WTC11 (cell line): Measurements from ENCODE around the gene MED10. TPM values are rescaled to one million over a fixed set of nuclear protein-coding genes. Genes with fewer than 3 reads are reported as not detected.

ENCODE experiments used
- ATAC-seq: fragments of 200-7000 bp; cut with Tn5 transposase; 2 replicates; pipeline ENCODE4 v1.10.0; 2021; ENCODE audit warnings: mild to moderate bottlenecking, moderate library complexity
- CTCF ChIA-PET: fragments of 300-600 bp; sonication (Branson Sonifier 250); formaldehyde crosslinking; loops from one replicate; lab custom pipeline; 2021; ENCODE audit warnings: antibody characterized with exemption; lab: Charles Lee
- POLR2A ChIA-PET: fragments of 350-600 bp; sonication (Branson Sonifier 250); formaldehyde crosslinking; loops from one replicate; lab custom pipeline; 2021; ENCODE audit warnings: antibody characterized with exemption; lab: Charles Lee
- DNase-seq: peaks from one replicate; pipeline ENCODE4 v3.0.0; 2021; ENCODE audit warnings: low spot score
- H3K27ac Mint-ChIP-seq: 2 replicates; pipeline ENCODE4 v1.8.0; 2021; ENCODE audit warnings: mixed read lengths
- H3K27me3 Mint-ChIP-seq: 2 replicates; pipeline ENCODE4 v1.8.0; 2021; ENCODE audit warnings: low read depth, mild to moderate bottlenecking, moderate library complexity, mixed read lengths
- H3K36me3 Mint-ChIP-seq: 2 replicates; pipeline ENCODE4 v1.8.0; 2021; ENCODE audit warnings: mixed read lengths
- H3K4me1 Mint-ChIP-seq: 2 replicates; pipeline ENCODE4 v1.8.0; 2022; ENCODE audit warnings: mixed read lengths
- H3K4me3 Mint-ChIP-seq: 2 replicates; pipeline ENCODE4 v1.8.0; 2021; ENCODE audit warnings: mild to moderate bottlenecking, moderate library complexity, mixed read lengths
- H3K9me3 Mint-ChIP-seq: 2 replicates; pipeline ENCODE4 v1.8.0; 2021; ENCODE audit warnings: mixed read lengths
- ATF1 ChIP-seq: sonication (generic); formaldehyde crosslinking; IDR thresholded peaks from 2 replicates; pipeline ENCODE4 v1.8.1; 2023; ENCODE audit warnings: mild to moderate bottlenecking, moderate library complexity, missing genetic modification reagents
- ELF4 ChIP-seq: sonication (generic); formaldehyde crosslinking; IDR thresholded peaks from 2 replicates; pipeline ENCODE4 v1.8.1; 2022; ENCODE audit warnings: low read depth, mild to moderate bottlenecking, moderate library complexity, missing genetic modification reagents
- ESRRA ChIP-seq: sonication (generic); formaldehyde crosslinking; IDR thresholded peaks from 2 replicates; pipeline ENCODE4 v1.8.1; 2022; ENCODE audit warnings: mild to moderate bottlenecking, missing genetic modification reagents, borderline replicate concordance
- FOXK1 ChIP-seq: sonication (generic); formaldehyde crosslinking; IDR thresholded peaks from 2 replicates; pipeline ENCODE4 v1.8.0; 2022; ENCODE audit warnings: mild to moderate bottlenecking, moderate library complexity, missing genetic modification reagents
- GABPB1 ChIP-seq: sonication (generic); formaldehyde crosslinking; IDR thresholded peaks from 2 replicates; pipeline ENCODE4 v1.8.1; 2023; ENCODE audit warnings: mild to moderate bottlenecking, missing genetic modification reagents
- GRHL2 ChIP-seq: fragments of 250-450 bp; sonication (Bioruptor Pico); IDR thresholded peaks from 2 replicates; pipeline ENCODE4 v1.8.0; 2022; ENCODE audit warnings: mild to moderate bottlenecking, moderate library complexity; ENCODE audit not compliant: insufficient replicate concordance, severe bottlenecking
- JUN ChIP-seq: sonication (generic); formaldehyde crosslinking; IDR thresholded peaks from 2 replicates; pipeline ENCODE4 v1.8.0; 2023; ENCODE audit warnings: mild to moderate bottlenecking, missing genetic modification reagents
- NFYB ChIP-seq: sonication (generic); formaldehyde crosslinking; conservative IDR thresholded peaks from 2 replicates; pipeline ENCODE4 v1.8.0; 2022; ENCODE audit warnings: low read depth, missing genetic modification reagents
- NR1H2 ChIP-seq: sonication (generic); formaldehyde crosslinking; IDR thresholded peaks from 2 replicates; pipeline ENCODE4 v1.9.0; 2021; ENCODE audit warnings: mild to moderate bottlenecking, moderate library complexity, missing genetic modification reagents
- RORB ChIP-seq: fragments of 250-450 bp; sonication (Bioruptor Pico); IDR thresholded peaks from 2 replicates; pipeline ENCODE4 v1.9.0; 2021; ENCODE audit warnings: mild to moderate bottlenecking
- SMAD3 ChIP-seq: sonication (generic); formaldehyde crosslinking; IDR thresholded peaks from 2 replicates; pipeline ENCODE4 v1.8.0; 2022; ENCODE audit warnings: missing genetic modification reagents, mild to moderate bottlenecking, borderline replicate concordance
- TCF7 ChIP-seq: sonication (generic); formaldehyde crosslinking; IDR thresholded peaks from 2 replicates; pipeline ENCODE4 v1.8.0; 2022; ENCODE audit warnings: mild to moderate bottlenecking, low read depth, missing genetic modification reagents, moderate library complexity
- TP53 ChIP-seq: sonication (generic); formaldehyde crosslinking; IDR thresholded peaks from 2 replicates; pipeline ENCODE4 v1.8.1; 2023; ENCODE audit warnings: mild to moderate bottlenecking, missing genetic modification reagents
- ZNF317 ChIP-seq: sonication (generic); formaldehyde crosslinking; IDR thresholded peaks from 2 replicates; pipeline ENCODE4 v1.8.1; 2023; ENCODE audit warnings: low read depth, mild to moderate bottlenecking, moderate library complexity, missing genetic modification reagents, borderline replicate concordance
- total RNA-seq: library from RNA; stranded (reverse); gene quantifications from 3 replicates; pipeline ENCODE4 v1.2.3, GENCODE V29; 2021
- TF ChIP-seq, protein P1 (sequence below): fragments of 250-450 bp; sonication (Bioruptor Pico); conservative IDR thresholded peaks from 2 replicates; pipeline ENCODE4 v1.9.0; 2021; ENCODE audit warnings: mild to moderate bottlenecking
- TF ChIP-seq, protein P2 (sequence below): sonication (generic); formaldehyde crosslinking; IDR thresholded peaks from 2 replicates; pipeline ENCODE4 v1.8.0; 2022; ENCODE audit warnings: missing genetic modification reagents
- TF ChIP-seq, protein P3 (sequence below): sonication (generic); formaldehyde crosslinking; IDR thresholded peaks from 2 replicates; pipeline ENCODE4 v1.8.1; 2022; ENCODE audit warnings: low read depth, missing genetic modification reagents, borderline replicate concordance
- TF ChIP-seq, protein P4 (sequence below): fragments of 250-450 bp; sonication (Bioruptor Pico); IDR thresholded peaks from 2 replicates; pipeline ENCODE4 v1.9.0; 2021; ENCODE audit warnings: mild to moderate bottlenecking, borderline replicate concordance
- TF ChIP-seq, protein P5 (sequence below): sonication (generic); formaldehyde crosslinking; IDR thresholded peaks from 2 replicates; pipeline ENCODE4 v1.8.1; 2022; ENCODE audit warnings: mild to moderate bottlenecking, moderate library complexity, missing genetic modification reagents
- TF ChIP-seq, protein P6 (sequence below): fragments of 250-450 bp; sonication (Bioruptor Pico); IDR thresholded peaks from 2 replicates; pipeline ENCODE4 v1.9.0; 2021; ENCODE audit warnings: moderate library complexity, mild to moderate bottlenecking, inconsistent platforms, borderline replicate concordance

MED10 gene
- total RNA-seq, 1 experiment from 2014 or later: 17.2 TPM

DNA sequence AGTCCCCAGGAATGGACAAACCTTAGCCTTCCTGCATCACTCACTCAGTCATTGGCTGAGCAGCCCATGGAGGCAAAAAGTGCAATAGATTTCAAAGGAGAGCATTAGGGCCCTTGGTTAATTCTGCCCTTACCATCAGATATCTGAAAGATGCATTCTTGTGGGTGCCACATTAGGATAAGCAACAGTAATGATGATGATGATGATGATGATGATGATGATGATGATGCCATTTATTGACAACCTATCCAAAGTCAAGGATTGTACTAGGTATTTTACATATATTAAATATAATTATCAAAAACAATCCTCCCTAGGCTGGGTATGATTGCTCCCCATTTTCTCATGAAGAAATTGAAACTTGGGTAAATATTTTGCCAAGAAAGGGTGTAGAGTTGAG lies 9.6 kb upstream of the MED10 start:
- H3K36me3 Mint-ChIP-seq: no peaks in the 10 kb centered on the region
- peaks cover 8% of the 10 kb centered on the region for H3K4me1 Mint-ChIP-seq
- DNase-seq (no peak), ATAC-seq (no peak)
- H3K27ac Mint-ChIP-seq: no peak overlapping the region
- ChIA-PET POLR2A (no interaction called here), CTCF (no interaction called here)
- TF ChIP-seq TP53 (CRISPR knock-in tag) (no peak), ELF4 (CRISPR knock-in tag) (no peak), NFYB (CRISPR knock-in tag) (no peak), SMAD3 (CRISPR knock-in tag) (no peak), TCF7 (CRISPR knock-in tag) (no peak), ESRRA (CRISPR knock-in tag) (no peak), ZNF317 (CRISPR knock-in tag) (no peak), ATF1 (CRISPR knock-in tag) (no peak), JUN (CRISPR knock-in tag) (no peak), NR1H2 (CRISPR knock-in tag) (no peak), GABPB1 (CRISPR knock-in tag) (no peak), RORB (CRISPR knock-in tag) (no peak), GRHL2 (CRISPR knock-in tag) (no peak), FOXK1 (CRISPR knock-in tag) (no peak)
- TF ChIP-seq, protein P1, sequence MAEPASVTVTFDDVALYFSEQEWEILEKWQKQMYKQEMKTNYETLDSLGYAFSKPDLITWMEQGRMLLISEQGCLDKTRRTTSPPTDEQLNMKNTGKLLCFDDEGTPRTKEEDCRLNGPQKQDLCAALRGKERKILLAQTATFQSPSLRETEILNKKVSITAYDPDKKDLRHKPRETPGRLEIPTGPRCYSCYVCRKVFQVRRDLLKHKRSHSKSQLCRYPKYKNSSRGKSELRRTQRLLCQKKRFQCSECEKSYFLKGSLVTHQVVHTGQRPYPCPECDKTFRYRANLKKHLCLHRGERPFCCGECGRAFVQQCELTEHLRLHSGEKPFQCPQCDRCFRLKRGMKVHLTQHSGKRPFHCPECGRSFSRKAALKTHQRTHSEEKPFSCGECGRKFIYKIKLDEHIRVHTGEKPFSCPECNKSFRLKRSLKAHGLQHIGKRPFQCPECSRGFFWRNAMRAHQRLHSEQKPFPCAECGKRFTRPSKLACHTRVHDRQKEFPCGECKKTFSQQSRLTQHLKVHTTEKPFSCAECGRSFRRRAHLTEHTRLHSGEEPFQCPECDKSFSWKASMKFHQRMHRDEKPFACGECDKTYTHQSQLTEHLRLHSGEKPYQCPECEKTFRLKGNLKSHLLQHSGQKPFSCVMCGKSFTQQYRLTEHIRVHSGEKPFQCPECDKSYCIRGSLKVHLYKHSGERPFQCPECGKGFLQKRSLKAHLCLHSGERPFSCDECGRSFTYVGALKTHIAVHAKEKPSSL (CRISPR knock-in tag): no peak
- TF ChIP-seq, protein P2, sequence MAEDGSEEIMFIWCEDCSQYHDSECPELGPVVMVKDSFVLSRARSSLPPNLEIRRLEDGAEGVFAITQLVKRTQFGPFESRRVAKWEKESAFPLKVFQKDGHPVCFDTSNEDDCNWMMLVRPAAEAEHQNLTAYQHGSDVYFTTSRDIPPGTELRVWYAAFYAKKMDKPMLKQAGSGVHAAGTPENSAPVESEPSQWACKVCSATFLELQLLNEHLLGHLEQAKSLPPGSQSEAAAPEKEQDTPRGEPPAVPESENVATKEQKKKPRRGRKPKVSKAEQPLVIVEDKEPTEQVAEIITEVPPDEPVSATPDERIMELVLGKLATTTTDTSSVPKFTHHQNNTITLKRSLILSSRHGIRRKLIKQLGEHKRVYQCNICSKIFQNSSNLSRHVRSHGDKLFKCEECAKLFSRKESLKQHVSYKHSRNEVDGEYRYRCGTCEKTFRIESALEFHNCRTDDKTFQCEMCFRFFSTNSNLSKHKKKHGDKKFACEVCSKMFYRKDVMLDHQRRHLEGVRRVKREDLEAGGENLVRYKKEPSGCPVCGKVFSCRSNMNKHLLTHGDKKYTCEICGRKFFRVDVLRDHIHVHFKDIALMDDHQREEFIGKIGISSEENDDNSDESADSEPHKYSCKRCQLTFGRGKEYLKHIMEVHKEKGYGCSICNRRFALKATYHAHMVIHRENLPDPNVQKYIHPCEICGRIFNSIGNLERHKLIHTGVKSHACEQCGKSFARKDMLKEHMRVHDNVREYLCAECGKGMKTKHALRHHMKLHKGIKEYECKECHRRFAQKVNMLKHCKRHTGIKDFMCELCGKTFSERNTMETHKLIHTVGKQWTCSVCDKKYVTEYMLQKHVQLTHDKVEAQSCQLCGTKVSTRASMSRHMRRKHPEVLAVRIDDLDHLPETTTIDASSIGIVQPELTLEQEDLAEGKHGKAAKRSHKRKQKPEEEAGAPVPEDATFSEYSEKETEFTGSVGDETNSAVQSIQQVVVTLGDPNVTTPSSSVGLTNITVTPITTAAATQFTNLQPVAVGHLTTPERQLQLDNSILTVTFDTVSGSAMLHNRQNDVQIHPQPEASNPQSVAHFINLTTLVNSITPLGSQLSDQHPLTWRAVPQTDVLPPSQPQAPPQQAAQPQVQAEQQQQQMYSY (CRISPR knock-in tag): no peak
- TF ChIP-seq, protein P3, sequence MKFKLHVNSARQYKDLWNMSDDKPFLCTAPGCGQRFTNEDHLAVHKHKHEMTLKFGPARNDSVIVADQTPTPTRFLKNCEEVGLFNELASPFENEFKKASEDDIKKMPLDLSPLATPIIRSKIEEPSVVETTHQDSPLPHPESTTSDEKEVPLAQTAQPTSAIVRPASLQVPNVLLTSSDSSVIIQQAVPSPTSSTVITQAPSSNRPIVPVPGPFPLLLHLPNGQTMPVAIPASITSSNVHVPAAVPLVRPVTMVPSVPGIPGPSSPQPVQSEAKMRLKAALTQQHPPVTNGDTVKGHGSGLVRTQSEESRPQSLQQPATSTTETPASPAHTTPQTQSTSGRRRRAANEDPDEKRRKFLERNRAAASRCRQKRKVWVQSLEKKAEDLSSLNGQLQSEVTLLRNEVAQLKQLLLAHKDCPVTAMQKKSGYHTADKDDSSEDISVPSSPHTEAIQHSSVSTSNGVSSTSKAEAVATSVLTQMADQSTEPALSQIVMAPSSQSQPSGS (CRISPR knock-in tag): no peak
- TF ChIP-seq, protein P4, sequence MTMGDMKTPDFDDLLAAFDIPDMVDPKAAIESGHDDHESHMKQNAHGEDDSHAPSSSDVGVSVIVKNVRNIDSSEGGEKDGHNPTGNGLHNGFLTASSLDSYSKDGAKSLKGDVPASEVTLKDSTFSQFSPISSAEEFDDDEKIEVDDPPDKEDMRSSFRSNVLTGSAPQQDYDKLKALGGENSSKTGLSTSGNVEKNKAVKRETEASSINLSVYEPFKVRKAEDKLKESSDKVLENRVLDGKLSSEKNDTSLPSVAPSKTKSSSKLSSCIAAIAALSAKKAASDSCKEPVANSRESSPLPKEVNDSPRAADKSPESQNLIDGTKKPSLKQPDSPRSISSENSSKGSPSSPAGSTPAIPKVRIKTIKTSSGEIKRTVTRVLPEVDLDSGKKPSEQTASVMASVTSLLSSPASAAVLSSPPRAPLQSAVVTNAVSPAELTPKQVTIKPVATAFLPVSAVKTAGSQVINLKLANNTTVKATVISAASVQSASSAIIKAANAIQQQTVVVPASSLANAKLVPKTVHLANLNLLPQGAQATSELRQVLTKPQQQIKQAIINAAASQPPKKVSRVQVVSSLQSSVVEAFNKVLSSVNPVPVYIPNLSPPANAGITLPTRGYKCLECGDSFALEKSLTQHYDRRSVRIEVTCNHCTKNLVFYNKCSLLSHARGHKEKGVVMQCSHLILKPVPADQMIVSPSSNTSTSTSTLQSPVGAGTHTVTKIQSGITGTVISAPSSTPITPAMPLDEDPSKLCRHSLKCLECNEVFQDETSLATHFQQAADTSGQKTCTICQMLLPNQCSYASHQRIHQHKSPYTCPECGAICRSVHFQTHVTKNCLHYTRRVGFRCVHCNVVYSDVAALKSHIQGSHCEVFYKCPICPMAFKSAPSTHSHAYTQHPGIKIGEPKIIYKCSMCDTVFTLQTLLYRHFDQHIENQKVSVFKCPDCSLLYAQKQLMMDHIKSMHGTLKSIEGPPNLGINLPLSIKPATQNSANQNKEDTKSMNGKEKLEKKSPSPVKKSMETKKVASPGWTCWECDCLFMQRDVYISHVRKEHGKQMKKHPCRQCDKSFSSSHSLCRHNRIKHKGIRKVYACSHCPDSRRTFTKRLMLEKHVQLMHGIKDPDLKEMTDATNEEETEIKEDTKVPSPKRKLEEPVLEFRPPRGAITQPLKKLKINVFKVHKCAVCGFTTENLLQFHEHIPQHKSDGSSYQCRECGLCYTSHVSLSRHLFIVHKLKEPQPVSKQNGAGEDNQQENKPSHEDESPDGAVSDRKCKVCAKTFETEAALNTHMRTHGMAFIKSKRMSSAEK (CRISPR knock-in tag): no peak
- TF ChIP-seq, protein P5, sequence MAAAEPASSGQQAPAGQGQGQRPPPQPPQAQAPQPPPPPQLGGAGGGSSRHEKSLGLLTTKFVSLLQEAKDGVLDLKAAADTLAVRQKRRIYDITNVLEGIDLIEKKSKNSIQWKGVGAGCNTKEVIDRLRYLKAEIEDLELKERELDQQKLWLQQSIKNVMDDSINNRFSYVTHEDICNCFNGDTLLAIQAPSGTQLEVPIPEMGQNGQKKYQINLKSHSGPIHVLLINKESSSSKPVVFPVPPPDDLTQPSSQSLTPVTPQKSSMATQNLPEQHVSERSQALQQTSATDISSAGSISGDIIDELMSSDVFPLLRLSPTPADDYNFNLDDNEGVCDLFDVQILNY: no peak
- TF ChIP-seq, protein P6, sequence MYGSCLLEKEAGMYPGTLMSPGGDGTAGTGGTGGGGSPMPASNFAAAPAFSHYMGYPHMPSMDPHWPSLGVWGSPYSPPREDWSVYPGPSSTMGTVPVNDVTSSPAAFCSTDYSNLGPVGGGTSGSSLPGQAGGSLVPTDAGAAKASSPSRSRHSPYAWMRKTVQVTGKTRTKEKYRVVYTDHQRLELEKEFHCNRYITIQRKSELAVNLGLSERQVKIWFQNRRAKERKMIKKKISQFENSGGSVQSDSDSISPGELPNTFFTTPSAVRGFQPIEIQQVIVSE: no peak
- H3K27me3 Mint-ChIP-seq: peaks cover 14% of the 10 kb centered on the region
- H3K4me3 Mint-ChIP-seq: no peak overlapping the region
- no peaks in the 10 kb centered on the region; the same call in 1 of the 2 replicates for H3K9me3 Mint-ChIP-seq
